GM21423 (cell line): ENCODE data around the gene DACT2.
"Not testable (repeated sequence)": the region's sequence is repeated elsewhere in the genome, so short reads cannot be mapped to it uniquely, and the experiment has no call there.

Experiments
- ATAC-seq: cut with Tn5 transposase; IDR thresholded peaks from one replicate; pipeline ENCODE4 v1.9.1; 2021; ENCODE audit warnings: mild to moderate bottlenecking, moderate library complexity; ENCODE audit not compliant: unreplicated experiment

DACT2 gene

GRCh38 chr6:168305096-168305749, 14.4 kb downstream of the DACT2 start:
- no peak for ATAC-seq

GRCh38 chr6:168304752-168305015, 14.9 kb downstream of the DACT2 start:
- no peak for ATAC-seq

- ATAC-seq: no peak
Measured at GRCh38 chr6:168303982-168304751, 15.4 kb downstream of the DACT2 start.

GRCh38 chr6:168302534-168302933, 17.0 kb downstream of the DACT2 start:
- no peak for ATAC-seq

GRCh38 chr6:168301648-168302398, 17.8 kb downstream of the DACT2 start:
- ATAC-seq: no peak

- no peak for ATAC-seq
Measured at GRCh38 chr6:168300975-168301647, 18.5 kb downstream of the DACT2 start.

- ATAC-seq: no peak
Measured at GRCh38 chr6:168299541-168300511, 19.8 kb downstream of the DACT2 start.

GRCh38 chr6:168297643-168298042, 21.9 kb downstream of the DACT2 start:
- no peak for ATAC-seq

GRCh38 chr6:168294901-168295300, 24.7 kb downstream of the DACT2 start:
- no peak for ATAC-seq

- no peak for ATAC-seq
Measured at GRCh38 chr6:168293636-168294530, 25.7 kb downstream of the DACT2 start.

- no peak for ATAC-seq
Measured at GRCh38 chr6:168292826-168293225, 26.8 kb downstream of the DACT2 start.

- no peak for ATAC-seq
Measured at GRCh38 chr6:168291450-168291849, 28.1 kb downstream of the DACT2 start.

- no peak for ATAC-seq
Measured at GRCh38 chr6:168290095-168290494, 29.5 kb downstream of the DACT2 start.

GRCh38 chr6:168289571-168289962, 30.0 kb downstream of the DACT2 start:
- ATAC-seq: no peak

GRCh38 chr6:168288781-168289570, 30.6 kb downstream of the DACT2 start:
- no peak for ATAC-seq

GRCh38 chr6:168287460-168287859, 32.1 kb downstream of the DACT2 start:
- ATAC-seq: not testable (repeated sequence)

- not testable (repeated sequence) for ATAC-seq
Measured at GRCh38 chr6:168286771-168287446, 32.7 kb downstream of the DACT2 start.

GRCh38 chr6:168286116-168286515, 33.5 kb downstream of the DACT2 start:
- ATAC-seq: no peak
